ENCODE results near the gene HSPA12B.

Gene HSPA12B

GRCh38 chr20:3694864-3695263 lies 37.6 kb upstream of the HSPA12B start:
- TF ChIP-seq ZNF8 (CRISPR knock-in tag; IDR thresholded peaks at IDR 0.05) (no peak), POU6F1 (CRISPR knock-in tag; IDR thresholded peaks at IDR 0.05; ENCODE audit: borderline replicate concordance, low read depth) (no peak), TOX (CRISPR knock-in tag; IDR thresholded peaks at IDR 0.05; ENCODE audit: borderline replicate concordance) (no peak), TCF4 (CRISPR knock-in tag; IDR thresholded peaks at IDR 0.05; ENCODE audit: borderline replicate concordance) (no peak), TSHZ2 (CRISPR knock-in tag; IDR thresholded peaks at IDR 0.05) (no peak), ZFP3 (CRISPR knock-in tag; IDR thresholded peaks at IDR 0.05) (no peak), ZFP30 (CRISPR knock-in tag; IDR thresholded peaks at IDR 0.05) (no peak), PATZ1 (CRISPR knock-in tag; IDR thresholded peaks at IDR 0.05; ENCODE audit: borderline replicate concordance) (no peak), ZNF565 (CRISPR knock-in tag; conservative IDR thresholded peaks at IDR 0.05; ENCODE audit: low read depth) (no peak), OSR1 (CRISPR knock-in tag; IDR thresholded peaks at IDR 0.05) (no peak), CSDC2 (CRISPR knock-in tag; IDR thresholded peaks at IDR 0.05) (no peak)
- no peak for ATAC-seq

- TF ChIP-seq ZNF565 (CRISPR knock-in tag; conservative IDR thresholded peaks at IDR 0.05; ENCODE audit: low read depth) (no peak), SNAI2 (CRISPR knock-in tag; IDR thresholded peaks at IDR 0.05) (no peak)
- ATAC-seq, result no peak
Observed at GRCh38 chr20:3696200-3696599, 36.3 kb upstream of the HSPA12B start.

GRCh38 chr20:3696745-3697587 lies 35.5 kb upstream of the HSPA12B start:
- no peak for ATAC-seq
- TF ChIP-seq ARNTL (CRISPR knock-in tag; IDR thresholded peaks at IDR 0.05; ENCODE audit: borderline replicate concordance, low read depth) (no peak), ZNF565 (CRISPR knock-in tag; conservative IDR thresholded peaks at IDR 0.05; ENCODE audit: low read depth) (no peak), ZFP3 (CRISPR knock-in tag; IDR thresholded peaks at IDR 0.05) (no peak), RARB (CRISPR knock-in tag; IDR thresholded peaks at IDR 0.05) (no peak), CREB5 (CRISPR knock-in tag; IDR thresholded peaks at IDR 0.05; ENCODE audit: low read depth) (no peak), BACH2 (CRISPR knock-in tag; IDR thresholded peaks at IDR 0.05; ENCODE audit: borderline replicate concordance) (no peak), CSDC2 (CRISPR knock-in tag; IDR thresholded peaks at IDR 0.05) (no peak), GLIS3 (CRISPR knock-in tag; IDR thresholded peaks at IDR 0.05) (no peak), TCF4 (CRISPR knock-in tag; IDR thresholded peaks at IDR 0.05; ENCODE audit: borderline replicate concordance) (no peak), ZFP30 (CRISPR knock-in tag; IDR thresholded peaks at IDR 0.05) (no peak), POU6F1 (CRISPR knock-in tag; IDR thresholded peaks at IDR 0.05; ENCODE audit: borderline replicate concordance, low read depth) (no peak), ZNF70 (CRISPR knock-in tag; IDR thresholded peaks at IDR 0.05) (no peak), ZNF8 (CRISPR knock-in tag; IDR thresholded peaks at IDR 0.05) (no peak), CSRNP3 (CRISPR knock-in tag; IDR thresholded peaks at IDR 0.05) (no peak), PATZ1 (CRISPR knock-in tag; IDR thresholded peaks at IDR 0.05; ENCODE audit: borderline replicate concordance) (no peak), TSHZ2 (CRISPR knock-in tag; IDR thresholded peaks at IDR 0.05) (no peak), TOX (CRISPR knock-in tag; IDR thresholded peaks at IDR 0.05; ENCODE audit: borderline replicate concordance) (no peak)

All from SK-N-SH treated with all-trans-retinoic acid at 6 μM for 48 hours (cell line).